H1 (cell line): ENCODE measurements around the gene MBTPS1. TPM values are rescaled to one million over a fixed set of nuclear protein-coding genes. Genes with fewer than 3 reads are reported as not detected.

Experiments used
- CTCF ChIA-PET: fragments of 300-600 bp; sonication (Branson Sonifier 250); formaldehyde crosslinking; loops from one replicate; lab custom pipeline; 2021; ENCODE audit not compliant: partially characterized antibody; lab: Charles Lee
- POLR2A ChIA-PET: fragments of 300-600 bp; sonication (Branson Sonifier 250); formaldehyde crosslinking; loops from one replicate; lab custom pipeline; 2021; ENCODE audit warnings: inconsistent platforms; ENCODE audit not compliant: partially characterized antibody; lab: Charles Lee
- DNase-seq, 2 experiments: peaks; one replicate each; pipeline versions ENCODE4 v3.0.0 to v3.0.0-alpha.2; 2010 to 2022; ENCODE audit warnings: low spot score in 2 of 2, low read depth in 1 of 2, mixed read lengths in 1 of 2
- FAIRE-seq: peaks from 2 replicates; lab custom pipeline; 2011; peaks lifted over from hg19 to GRCh38; lab: Jason Lieb, UNC
- H2AFZ ChIP-seq: 2 replicates; pipeline ENCODE4 v1.8.1; 2012; ENCODE audit warnings: low read length, inconsistent platforms
- H2AK5ac ChIP-seq: 2 replicates; pipeline ENCODE4 v1.6.1; 2013; ENCODE audit warnings: low read depth, low read length
- H2BK120ac ChIP-seq: replicated peaks from 2 replicates; pipeline ENCODE3; 2013; ENCODE audit warnings: low read depth, low read length, inconsistent platforms
- H2BK12ac ChIP-seq: 2 replicates; pipeline ENCODE4 v1.6.1; 2013; ENCODE audit warnings: low read depth, low read length
- H2BK15ac ChIP-seq: 2 replicates; pipeline ENCODE4 v1.6.1; 2013; ENCODE audit warnings: low read length
- H2BK20ac ChIP-seq: 2 replicates; pipeline ENCODE4 v1.6.1; 2013; ENCODE audit warnings: low read length
- H2BK5ac ChIP-seq: 2 replicates; pipeline ENCODE4 v1.6.1; 2013; ENCODE audit warnings: low read depth, low read length
- H3K14ac ChIP-seq: 2 replicates; pipeline ENCODE4 v1.6.1; 2013; ENCODE audit warnings: inconsistent platforms; ENCODE audit not compliant: insufficient read length
- H3K18ac ChIP-seq: 2 replicates; pipeline ENCODE4 v1.6.1; 2013; ENCODE audit warnings: low read length; ENCODE audit errors: extremely low read depth
- H3K23ac ChIP-seq: 2 replicates; pipeline ENCODE4 v1.6.1; 2013; ENCODE audit warnings: inconsistent platforms; ENCODE audit not compliant: insufficient read length
- H3K23me2 ChIP-seq: 2 replicates; pipeline ENCODE4 v1.6.1; 2013; ENCODE audit warnings: low read depth, low read length
- H3K27ac ChIP-seq: 2 replicates; pipeline ENCODE4 v1.6.1; 2011; ENCODE audit warnings: low read depth, low read length, inconsistent platforms
- H3K27me3 ChIP-seq, 4 experiments: replicated peaks in 1 of 4; 1 replicate in 1 of 4; 2 replicates in 3 of 4; pipeline versions ENCODE4 v1.6.1 to v1.8.1; 2011 to 2013; ENCODE audit warnings: low read length in 3 of 4, mild to moderate bottlenecking in 3 of 4, inconsistent platforms in 2 of 4, mixed read lengths in 2 of 4, moderate library complexity in 1 of 4; ENCODE audit not compliant: control insufficient read depth in 3 of 4, insufficient read depth in 3 of 4; ENCODE audit errors: extremely low read depth in 1 of 4
- H3K36me3 ChIP-seq, 4 experiments: 2 replicates each; pipeline versions ENCODE4 v1.6.1 to v1.8.1; 2011 to 2013; ENCODE audit warnings: mild to moderate bottlenecking in 4 of 4, low read length in 3 of 4, moderate library complexity in 2 of 4, control low read depth in 1 of 4, inconsistent platforms in 1 of 4; ENCODE audit not compliant: insufficient read depth in 4 of 4, control insufficient read depth in 2 of 4
- H3K4ac ChIP-seq: replicated peaks from 2 replicates; pipeline ENCODE3; 2013; ENCODE audit warnings: low read length, low read depth, mixed read lengths, inconsistent platforms; ENCODE audit not compliant: insufficient read length
- H3K4me1 ChIP-seq, 4 experiments: replicated peaks in 1 of 4; 1 replicate in 1 of 4; 2 replicates in 3 of 4; pipeline versions ENCODE4 v1.6.1 to v1.8.1; 2011 to 2013; ENCODE audit warnings: low read length in 3 of 4, inconsistent platforms in 2 of 4, mixed read lengths in 1 of 4; ENCODE audit not compliant: insufficient read depth in 4 of 4, control insufficient read depth in 3 of 4
- H3K4me2 ChIP-seq, 2 experiments: 2 replicates each; pipeline versions ENCODE4 v1.6.1 to v1.8.1; 2011 to 2013; ENCODE audit warnings: low read depth in 2 of 2, low read length in 2 of 2, control low read depth in 1 of 2, inconsistent platforms in 1 of 2, mild to moderate bottlenecking in 1 of 2; ENCODE audit not compliant: insufficient read depth in 1 of 2
- H3K4me3 ChIP-seq, 4 experiments: fragments of 200-600, 300-600 bp in 1 of 4; sonication (generic), shearing (Covaris generic), sonication (Bioruptor Twin) in 1 of 4; 2 replicates each; pipeline versions ENCODE4 v1.5.1 to v1.8.1; 2011 to 2016; ENCODE audit warnings: low read length in 4 of 4, low read depth in 3 of 4, control low read depth in 2 of 4, inconsistent platforms in 2 of 4, mild to moderate bottlenecking in 2 of 4, mixed read lengths in 1 of 4, moderate library complexity in 1 of 4; ENCODE audit not compliant: insufficient read depth in 2 of 4; ENCODE audit errors: extremely low read depth in 1 of 4
- H3K56ac ChIP-seq: replicated peaks from 2 replicates; pipeline ENCODE3; 2013; ENCODE audit warnings: low read depth, mild to moderate bottlenecking, mixed read lengths, low read length, inconsistent platforms; ENCODE audit not compliant: insufficient read length
- H3K79me1 ChIP-seq: 2 replicates; pipeline ENCODE4 v1.6.1; 2013; ENCODE audit warnings: low read depth, low read length, control low read depth
- H3K79me2 ChIP-seq, 2 experiments: 2 replicates each; pipeline versions ENCODE4 v1.6.1 to v1.8.1; 2012 to 2013; ENCODE audit warnings: low read length in 2 of 2, mild to moderate bottlenecking in 2 of 2, inconsistent platforms in 1 of 2; ENCODE audit not compliant: insufficient read depth in 2 of 2, control insufficient read depth in 1 of 2
- H3K9ac ChIP-seq, 4 experiments: replicated peaks in 1 of 4; 1 replicate in 1 of 4; 2 replicates in 3 of 4; pipeline versions ENCODE4 v1.6.1 to v1.8.1; 2011 to 2013; ENCODE audit warnings: low read depth in 3 of 4, low read length in 3 of 4, control low read depth in 2 of 4, mild to moderate bottlenecking in 2 of 4, moderate library complexity in 2 of 4, inconsistent platforms in 1 of 4; ENCODE audit errors: extremely low read depth in 1 of 4
- H3K9me3 ChIP-seq, 2 experiments: 2 replicates each; pipeline versions ENCODE4 v1.6.1 to v1.8.1; 2012 to 2013; ENCODE audit warnings: mild to moderate bottlenecking in 2 of 2, moderate library complexity in 2 of 2, control low read depth in 1 of 2, inconsistent platforms in 1 of 2, low read depth in 1 of 2, low read length in 1 of 2, mixed read lengths in 1 of 2; ENCODE audit not compliant: insufficient read depth in 2 of 2
- H4K20me1 ChIP-seq, 2 experiments: replicated peaks in 1 of 2; 2 replicates each; pipeline versions ENCODE3 to v1.8.1; 2011 to 2013; ENCODE audit warnings: inconsistent platforms in 2 of 2, low read length in 2 of 2, mild to moderate bottlenecking in 1 of 2; ENCODE audit not compliant: insufficient read depth in 2 of 2, control insufficient read depth in 1 of 2
- H4K5ac ChIP-seq: 2 replicates; pipeline ENCODE4 v1.6.1; 2013; ENCODE audit warnings: low read length, low read depth, mixed read lengths, inconsistent platforms; ENCODE audit not compliant: insufficient read length
- H4K8ac ChIP-seq: 2 replicates; pipeline ENCODE4 v1.8.0; 2013; ENCODE audit warnings: mild to moderate bottlenecking, moderate library complexity, low read length, inconsistent platforms; ENCODE audit not compliant: insufficient read depth; ENCODE audit errors: extremely low read depth
- H4K91ac ChIP-seq: replicated peaks from 2 replicates; pipeline ENCODE3; 2013; ENCODE audit warnings: low read length, mixed read lengths, inconsistent platforms; ENCODE audit not compliant: insufficient read length
- CTBP2 ChIP-seq: IDR thresholded peaks from 2 replicates; pipeline ENCODE4 v1.7.0; 2011; ENCODE audit warnings: borderline replicate concordance, mild to moderate bottlenecking, moderate library complexity, mixed read lengths, low read length; ENCODE audit not compliant: insufficient read depth, insufficient read length
- MAFK ChIP-seq: IDR thresholded peaks from 2 replicates; pipeline ENCODE4 v1.6.1; 2012; ENCODE audit warnings: low read depth, mild to moderate bottlenecking, improper control_type of control experiment, low read length
- WGBS, 2 experiments: shearing (Covaris generic) in 1 of 2; methylation state at CpG; one replicate each; pipeline versions ENCODE4 v1.1.6 to v1.1.7; 2013 to 2015; ENCODE audit warnings: low lambda C conversion rate in 2 of 2, mixed read lengths in 2 of 2, inconsistent platforms in 1 of 2, low coverage in 1 of 2, missing lambda C conversion rate in 1 of 2; ENCODE audit not compliant: insufficient replicate concordance in 2 of 2, insufficient coverage in 1 of 2, insufficient read length in 1 of 2; ENCODE audit errors: extremely low coverage in 1 of 2, missing lambda C conversion rate in 1 of 2; 5-methylcytosine and 5-hydroxymethylcytosine counted together
- polyA plus RNA-seq, 7 experiments: library from polyadenylated mRNA; depleted of rRNA in 3 of 7; stranded (reverse) in 5 of 7; unstranded in 2 of 7; fragments of >200 nt in 5 of 7; fragments of 200-250 nt in 2 of 7; gene quantifications; 1 replicate in 5 of 7; 2 replicates in 1 of 7; 4 replicates in 1 of 7; pipeline versions ENCODE4 v1.2.1 to v1.2.3, GENCODE V29; 2011 to 2013; ENCODE audit warnings: missing spikeins in 2 of 7, mixed read lengths in 2 of 7
- total RNA-seq: library from RNA; stranded (reverse); fragmentation: NEBNext Ultra II Directional; extraction: Animal tissue kit (Norgen Biotek cat#: 25700); gene quantifications from 2 replicates; pipeline ENCODE4 v1.2.1, GENCODE V29; 2021

MBTPS1 gene
- total and polyA plus RNA-seq, 2 of the 8 experiments (the other 6 are each of a cell fraction or from before 2014, with no cell fraction given), result 30.6 to 53.3 TPM

- H3K9me3 ChIP-seq, result no peaks in the 10 kb centered on the region
- POLR2A ChIA-PET, result interaction anchor here (5.4 kb wide), 1 partner anchor 12 kb away, joined by 35 read pairs; no protein-coding TSS in a partner anchor
- CTCF ChIA-PET, result interaction anchor here (0.5 to 3.6 kb wide), 5 partner anchors 11 to 447 kb away, joined by 3 to 25 read pairs (median 6); partner anchors contain the start of genes MBTPS1 and TAF1C
Measured at GRCh38 chr16:84165746-84166145, 49.0 kb upstream of the MBTPS1 start.

More at GRCh38 chr16:84165746-84166145, 49.0 kb upstream of the MBTPS1 start:
- 82% methylated on average over 7 of the region's 7 CpGs; no CpG with 5 or more reads in 1 of the 2 experiments for WGBS, 2 experiments
- no peaks in the 10 kb centered on the region for H3K79me1 ChIP-seq
- no peak overlapping the region for H4K8ac ChIP-seq
- H2BK15ac ChIP-seq, result no peak overlapping the region
- no peak overlapping the region for H2BK120ac ChIP-seq
- no peak overlapping the region for H2AFZ ChIP-seq
- H3K4ac ChIP-seq, result no peak overlapping the region
- no peak overlapping the region for H4K91ac ChIP-seq
- no peak overlapping the region for H3K14ac ChIP-seq
- H2AK5ac ChIP-seq, result no peak overlapping the region
- H3K56ac ChIP-seq, result no peak overlapping the region
- no peaks in the 10 kb centered on the region for H3K79me2 ChIP-seq
- no peak overlapping the region for H3K27ac ChIP-seq
- H3K18ac ChIP-seq, result no peak overlapping the region
- H3K4me2 ChIP-seq, result no peak overlapping the region
- H3K36me3 ChIP-seq, result no peaks in the 10 kb centered on the region
- H4K20me1 ChIP-seq, result no peaks in the 10 kb centered on the region
- no peak overlapping the region for H2BK5ac ChIP-seq
- DNase-seq (no peak), FAIRE-seq (no peak)
- H3K27me3 ChIP-seq, result no peaks in the 10 kb centered on the region; a peak in 1 of 7 replicates
- H2BK20ac ChIP-seq, result no peak overlapping the region
- H3K4me1 ChIP-seq, result no peaks in the 10 kb centered on the region
- no peak overlapping the region for H2BK12ac ChIP-seq
- H3K9ac ChIP-seq, result no peak overlapping the region
- H4K5ac ChIP-seq, result no peak overlapping the region
- H3K4me3 ChIP-seq, result no peak overlapping the region
- no peak overlapping the region for H3K23ac ChIP-seq
- peaks cover 2% of the 10 kb centered on the region; the same call in 1 of the 2 replicates for H3K23me2 ChIP-seq
- TF ChIP-seq MAFK (no peak), CTBP2 (no peak)
